RWPE1 (cell line): ENCODE results near the gene ESYT2.

Source experiments
- CTCF ChIA-PET: fragments of 350-600 bp; sonication (Branson Sonifier 250); formaldehyde crosslinking; extraction: SDS; loops from one replicate; lab custom pipeline; 2021; lab: Yijun Ruan, JAX
- POLR2A ChIA-PET: fragments of 400-600 bp; formaldehyde crosslinking; extraction: SDS; loops from one replicate; lab custom pipeline; 2020; ENCODE audit warnings: antibody characterized with exemption; ENCODE audit not compliant: low non-redundant PET; lab: Yijun Ruan, JAX
- DNase-seq: peaks from one replicate; pipeline ENCODE4 v3.0.0; 2012; ENCODE audit warnings: low spot score
- H3K27ac ChIP-seq: fragments of 450-650 bp; 2 replicates; pipeline ENCODE4 v1.5.1; 2017
- CTCF ChIP-seq: fragments of 450-650 bp; conservative IDR thresholded peaks from 2 replicates; pipeline ENCODE4 v1.5.1; 2017; ENCODE audit warnings: low read depth, mild to moderate bottlenecking

ESYT2 gene

GRCh38 chr7:158765020-158765419 is 64.3 kb downstream of the ESYT2 start:
- CTCF ChIA-PET, result interaction anchor here (0.7 to 1.0 kb wide), 2 partner anchors 10 to 22 kb away, joined by 3 to 4 read pairs; no protein-coding TSS in a partner anchor
- POLR2A ChIA-PET, result no interaction called here
- no peak for DNase-seq
- no peak for TF ChIP-seq CTCF
- no peak overlapping the region for H3K27ac ChIP-seq

- ChIA-PET POLR2A (no interaction called here), CTCF (interaction anchor here (0.7 kb wide), 1 partner anchor 1122 kb away, joined by 3 read pairs; no protein-coding TSS in a partner anchor)
- DNase-seq, result no peak
- TF ChIP-seq CTCF, result no peak
- H3K27ac ChIP-seq, result no peak overlapping the region
These were observed 65.8 kb downstream of the ESYT2 start for GRCh38 chr7:158763454-158764033.

- TF ChIP-seq CTCF, result no peak
- DNase-seq, result no peak
- CTCF ChIA-PET, result no interaction called here
- POLR2A ChIA-PET, result no interaction called here
- no peak overlapping the region for H3K27ac ChIP-seq
These were observed 67.4 kb downstream of the ESYT2 start for GRCh38 chr7:158761945-158762344.

DNA sequence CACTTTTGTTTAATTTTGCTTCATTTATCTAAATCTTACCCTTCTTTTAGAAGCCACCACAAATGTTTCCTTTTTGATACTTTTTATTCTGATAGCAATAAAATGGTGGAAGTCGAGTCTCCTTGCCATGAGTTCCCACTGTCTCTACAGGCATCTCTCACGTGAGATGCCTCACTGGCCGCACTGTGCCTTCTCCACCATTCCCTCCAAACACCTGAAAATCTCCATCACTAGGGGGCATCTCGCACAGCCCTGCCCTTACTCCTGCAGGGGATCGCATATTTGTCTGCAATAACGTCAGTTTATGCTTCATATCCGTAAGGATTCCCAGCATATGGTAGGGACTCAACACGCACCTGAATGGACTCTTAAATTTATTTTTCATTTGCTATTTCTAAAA is 68.4 kb downstream of the ESYT2 start:
- no peak for DNase-seq
- ChIA-PET POLR2A (no interaction called here), CTCF (no interaction called here)
- no peak for TF ChIP-seq CTCF
- no peak overlapping the region for H3K27ac ChIP-seq

DNA sequence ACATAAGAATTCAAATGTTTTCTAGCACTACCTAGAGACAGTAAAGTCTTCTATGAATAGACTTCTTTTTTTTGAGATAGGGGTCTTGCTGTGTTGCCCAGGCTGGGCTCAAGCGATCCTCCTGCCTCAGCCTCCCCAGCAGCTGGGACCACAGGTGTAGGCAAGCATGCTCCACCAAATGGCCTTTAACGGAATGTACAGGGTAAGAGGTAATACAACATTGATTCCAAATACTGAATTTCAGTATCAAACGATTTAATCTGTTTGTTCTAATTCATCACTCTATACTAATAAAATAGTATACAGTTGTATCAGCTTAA is 68.9 kb downstream of the ESYT2 start:
- POLR2A ChIA-PET, result no interaction called here
- TF ChIP-seq CTCF, result no peak

GRCh38 chr7:158759749-158760444 is 69.4 kb downstream of the ESYT2 start:
- no peak overlapping the region for H3K27ac ChIP-seq
- ChIA-PET POLR2A (no interaction called here), CTCF (no interaction called here)
- TF ChIP-seq CTCF, result no peak
- DNase-seq, result no peak

More for the DNA sequence above, 68.9 kb downstream of the ESYT2 start:
- no peak for DNase-seq
- H3K27ac ChIP-seq, result no peak overlapping the region
- CTCF ChIA-PET, result no interaction called here
